GM18861 (cell line): Measurements from ENCODE around the gene FCHSD2.
"Not testable (repeated sequence)": the region's sequence is repeated elsewhere in the genome, so short reads cannot be mapped to it uniquely, and the experiment has no call there.

Experiments used
- ATAC-seq: cut with Tn5 transposase; IDR thresholded peaks from one replicate; pipeline ENCODE4 v1.9.1; 2021; ENCODE audit not compliant: unreplicated experiment

Gene FCHSD2

GRCh38 chr11:72896431-72896830, 245.7 kb downstream of the FCHSD2 start:
- ATAC-seq: no peak

DNA sequence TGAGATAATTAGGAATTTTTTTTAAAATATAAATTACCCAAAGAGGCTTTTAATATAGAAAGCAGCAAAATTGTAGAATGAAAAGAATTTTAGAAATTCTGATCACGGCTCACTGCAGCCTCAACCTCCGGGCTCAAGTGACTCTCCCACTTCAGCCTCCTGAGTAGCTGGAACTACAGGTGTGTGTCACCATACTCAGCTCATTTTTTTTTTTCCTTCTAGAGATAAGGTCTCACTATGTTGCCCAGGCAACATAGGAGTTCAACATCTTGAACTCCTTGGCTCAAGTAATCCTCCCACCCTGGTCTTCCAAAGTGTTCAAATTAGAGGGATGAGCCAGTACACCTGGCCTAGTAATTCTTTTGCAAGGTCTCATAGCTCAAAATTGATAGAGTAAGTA, 251.2 kb downstream of the FCHSD2 start:
- ATAC-seq: no peak

- ATAC-seq: no peak
These were observed 255.5 kb downstream of the FCHSD2 start for GRCh38 chr11:72886619-72887018.

- no peak for ATAC-seq
These were observed 256.1 kb downstream of the FCHSD2 start for GRCh38 chr11:72885749-72886609.

DNA sequence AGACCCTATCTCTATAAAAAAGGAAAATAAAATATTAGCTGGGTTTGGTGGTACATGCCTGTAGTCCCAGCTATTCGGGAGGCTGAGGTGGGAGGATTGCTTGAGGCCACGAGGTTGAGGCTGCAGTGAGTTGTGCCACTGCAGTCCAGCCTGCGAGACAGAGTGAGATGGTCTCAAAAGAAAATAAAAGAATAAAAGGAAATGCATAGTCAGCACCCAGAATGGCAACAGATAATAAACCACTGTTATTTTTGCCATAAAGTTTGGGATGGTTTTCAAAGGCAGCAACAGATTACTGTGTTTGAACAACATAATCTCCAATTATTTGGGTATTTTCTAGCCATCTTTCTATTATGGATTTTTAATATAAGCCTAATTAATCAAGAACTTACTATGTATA, 266.0 kb downstream of the FCHSD2 start:
- ATAC-seq: no peak

- no peak for ATAC-seq
These were observed 266.4 kb downstream of the FCHSD2 start for GRCh38 chr11:72875736-72876135.

- no peak for ATAC-seq
These were observed 270.1 kb downstream of the FCHSD2 start for GRCh38 chr11:72872012-72872411.

- ATAC-seq: no peak
These were observed 271.0 kb downstream of the FCHSD2 start for GRCh38 chr11:72871119-72871518.

GRCh38 chr11:72869831-72870230, 272.3 kb downstream of the FCHSD2 start:
- no peak for ATAC-seq

DNA sequence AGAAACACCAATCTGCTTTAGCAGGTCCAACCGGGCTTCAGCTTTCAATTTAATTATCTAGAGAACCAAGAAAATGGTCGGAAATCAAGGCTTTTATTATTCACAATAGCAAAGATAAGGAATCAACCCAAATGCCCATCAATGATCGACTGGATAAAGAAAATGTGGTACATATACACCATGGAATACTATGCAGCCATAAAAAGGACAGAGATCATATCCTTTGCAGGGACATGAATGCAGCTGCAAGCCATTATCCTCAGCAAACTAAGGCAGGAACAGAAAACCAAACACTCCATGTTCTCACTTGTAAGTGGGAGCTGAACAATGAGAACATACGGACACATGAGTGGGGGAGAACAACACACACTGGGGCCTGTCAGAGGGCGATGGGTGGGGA, 274.1 kb downstream of the FCHSD2 start:
- ATAC-seq: no peak

DNA sequence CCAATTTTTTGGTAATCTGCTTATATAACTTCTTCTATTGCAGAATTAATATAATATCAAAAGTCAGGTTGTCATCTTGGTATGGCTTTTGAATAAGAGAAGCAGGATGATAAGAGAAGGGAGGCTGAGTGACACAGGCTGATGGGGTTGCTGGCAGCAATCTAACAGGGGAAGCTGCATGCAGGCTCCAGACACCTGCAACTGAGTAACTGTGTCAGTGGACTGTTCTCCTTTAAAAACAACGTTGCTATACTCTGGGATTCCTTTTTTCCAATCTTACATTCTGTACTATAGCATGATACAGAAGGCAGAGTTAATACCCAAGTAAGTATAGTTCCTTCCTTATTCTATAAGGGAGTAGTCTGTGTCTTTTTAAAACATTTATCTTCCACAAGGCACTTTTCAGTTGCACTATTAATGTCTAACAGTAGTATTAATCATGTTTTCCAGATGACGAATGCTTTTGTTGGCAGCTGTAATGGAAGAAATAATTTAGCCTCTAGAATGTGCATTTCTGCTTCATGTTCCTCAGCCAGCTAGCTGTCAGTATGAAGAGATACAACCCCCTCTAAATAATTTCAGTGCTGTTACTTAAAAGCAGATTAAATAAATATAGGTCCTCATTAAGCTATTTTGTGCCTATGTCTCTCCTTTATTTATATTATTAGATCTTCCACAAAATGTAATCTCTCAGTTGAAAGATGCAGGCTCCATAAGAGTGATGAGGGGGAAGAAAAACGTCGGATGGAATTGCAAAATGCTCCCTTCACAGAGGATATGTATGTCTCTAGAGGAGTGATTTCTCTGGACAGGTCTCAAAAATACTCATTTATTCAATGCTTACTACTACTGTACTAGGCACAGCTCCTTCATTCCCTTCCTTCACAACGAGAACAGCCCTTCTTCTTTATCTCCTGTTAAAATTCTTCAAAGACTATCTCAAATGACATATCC, 277.1 kb downstream of the FCHSD2 start:
- ATAC-seq: no peak

GRCh38 chr11:72863916-72864315, 278.2 kb downstream of the FCHSD2 start:
- no peak for ATAC-seq

- no peak for ATAC-seq
These were observed 279.0 kb downstream of the FCHSD2 start for GRCh38 chr11:72863091-72863490.

DNA sequence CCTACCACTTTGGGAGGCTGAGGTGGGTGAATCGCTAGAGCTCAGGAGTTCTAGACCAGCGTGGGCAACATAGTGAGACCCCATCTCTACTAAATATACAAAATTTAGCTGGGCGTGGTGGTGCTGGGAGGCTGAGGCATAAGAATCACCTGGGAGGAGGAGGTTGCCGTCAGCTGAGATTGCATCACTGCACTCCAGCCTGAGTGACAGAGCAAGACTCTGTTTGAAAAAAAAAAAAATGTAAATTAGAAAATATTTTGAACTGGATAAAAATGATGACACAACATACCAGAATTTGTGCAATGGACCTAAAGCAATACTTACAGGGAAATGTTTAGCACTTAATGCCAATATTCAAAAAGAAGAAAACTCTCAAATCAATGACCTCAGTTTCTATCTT, 281.5 kb downstream of the FCHSD2 start:
- ATAC-seq: no peak

DNA sequence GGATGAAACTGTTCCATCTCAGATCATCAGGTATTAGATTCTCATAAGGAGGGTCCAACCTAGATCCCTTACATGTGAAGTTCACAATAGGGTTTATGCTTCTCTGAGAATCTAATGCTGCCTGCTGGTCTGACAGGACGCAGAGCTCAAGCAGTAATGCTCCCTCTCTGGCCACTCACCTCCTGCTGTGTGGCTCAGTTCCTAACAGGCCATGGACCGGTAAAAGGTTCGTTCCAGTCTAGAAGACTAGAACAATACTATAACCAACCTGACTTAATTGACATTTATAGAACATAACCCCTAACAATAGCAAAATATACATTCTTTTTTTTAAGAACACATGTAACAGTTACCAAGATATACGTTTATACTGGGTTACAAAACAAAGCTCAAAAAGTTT, 282.1 kb downstream of the FCHSD2 start:
- no peak for ATAC-seq

- ATAC-seq: no peak
These were observed 283.0 kb downstream of the FCHSD2 start for GRCh38 chr11:72859126-72859525.

- not testable (repeated sequence) for ATAC-seq
These were observed 283.9 kb downstream of the FCHSD2 start for GRCh38 chr11:72858267-72858666.

DNA sequence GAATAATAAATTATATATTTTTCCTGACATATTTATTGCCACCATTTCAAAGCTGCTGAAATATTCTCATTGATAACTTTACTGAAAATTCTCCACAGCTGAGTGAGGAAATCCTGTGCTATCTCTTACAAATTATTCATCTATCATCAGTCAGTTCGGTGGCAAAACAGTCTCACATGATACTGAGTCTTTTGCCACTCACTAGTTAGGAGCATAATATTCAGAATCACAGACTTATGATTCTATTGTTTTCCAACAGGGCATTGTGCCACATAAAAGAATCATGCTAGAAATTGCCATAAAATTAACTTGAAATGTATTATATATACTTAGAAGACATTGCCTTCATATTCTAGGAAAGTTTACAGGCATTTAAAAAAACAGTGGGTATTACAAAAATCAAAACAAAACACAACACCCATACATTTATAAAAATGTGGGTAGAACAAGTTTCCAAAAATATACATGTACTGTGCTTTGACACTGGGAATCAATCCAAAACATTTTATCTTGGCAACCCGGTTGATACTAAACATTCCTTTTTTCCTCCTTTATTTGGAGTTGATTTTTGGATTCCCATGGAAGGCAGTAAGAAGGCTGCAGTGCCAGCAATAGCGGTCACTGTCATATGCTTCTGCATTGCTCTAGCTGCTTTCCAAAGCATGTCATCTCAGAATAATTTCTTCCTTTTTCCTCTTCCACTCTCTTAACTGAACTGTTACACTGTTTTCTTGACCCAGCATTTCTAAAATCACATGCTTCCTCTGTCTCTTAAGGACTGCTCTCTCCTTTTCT, 285.4 kb downstream of the FCHSD2 start:
- ATAC-seq: no peak

GRCh38 chr11:72856065-72856464, 286.1 kb downstream of the FCHSD2 start:
- no peak for ATAC-seq

DNA sequence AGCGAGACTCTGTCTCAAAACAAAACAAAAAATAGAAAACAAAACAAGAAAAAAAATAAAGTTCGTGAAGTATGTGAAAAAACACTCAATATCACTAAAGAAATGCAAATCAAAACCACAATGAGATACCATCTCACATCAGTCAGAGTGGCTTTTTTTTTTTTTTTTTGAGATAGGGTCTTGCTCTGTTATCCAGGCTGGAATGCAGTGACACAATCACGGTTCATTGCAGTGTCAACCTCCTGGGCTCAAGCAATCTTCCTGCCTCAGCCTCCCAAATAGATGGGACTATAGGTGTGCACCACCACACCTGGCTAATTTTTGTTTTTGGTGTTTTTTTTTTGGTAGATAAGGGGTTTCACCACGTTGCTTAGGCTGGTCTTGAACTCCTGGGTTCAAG, 290.4 kb downstream of the FCHSD2 start:
- no peak for ATAC-seq

GRCh38 chr11:72850832-72851231, 291.3 kb downstream of the FCHSD2 start:
- ATAC-seq: no peak
